ENCODE data around the gene RAB19. TPM values are rescaled to one million over a fixed set of nuclear protein-coding genes. Genes with fewer than 3 reads are reported as not detected.

Gene RAB19
- total and polyA plus RNA-seq, 2 of the 8 experiments (the other 6 are each of a cell fraction or from before 2014, with no cell fraction given): 9.8 to 11.0 TPM

DNA sequence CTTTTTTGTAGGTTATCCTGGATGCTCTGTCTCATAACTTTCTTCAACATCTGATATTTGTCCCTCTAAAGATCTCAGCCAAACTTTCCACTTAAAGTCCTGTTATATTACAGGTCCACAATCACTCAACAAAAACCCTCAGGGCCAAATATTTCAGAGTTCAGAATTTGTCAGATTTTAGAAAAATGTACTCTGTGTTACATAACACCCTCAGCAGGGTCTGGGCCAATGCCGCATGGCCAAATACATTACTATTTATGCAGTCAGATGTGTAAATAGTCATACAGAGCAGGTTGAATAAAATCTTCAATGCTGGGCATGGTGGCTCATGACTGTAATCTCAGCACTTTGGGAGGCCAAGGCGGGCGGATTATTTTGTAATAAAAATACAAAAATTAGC is 11.5 kb downstream of the RAB19 start:
- no peak overlapping the region for H3K4ac ChIP-seq (replicated peaks; ENCODE audit: insufficient read length, low read depth, low read length)
- no peaks in the 10 kb centered on the region for H3K79me1 ChIP-seq (ENCODE audit: low read depth, low read length)
- no peak overlapping the region for H3K27ac ChIP-seq (ENCODE audit: low read depth, low read length)
- no peak overlapping the region for H2BK12ac ChIP-seq (ENCODE audit: low read depth, low read length)
- no peak overlapping the region for H2AFZ ChIP-seq (ENCODE audit: low read length)
- no peak overlapping the region for H2BK120ac ChIP-seq (replicated peaks; ENCODE audit: low read depth, low read length)
- H3K9ac ChIP-seq (replicated peaks in 1 of 4; ENCODE audit: extremely low read depth in 1 of 4, low read depth in 3 of 4, low read length in 3 of 4): no peak overlapping the region
- no peak overlapping the region for H2BK20ac ChIP-seq (ENCODE audit: low read length)
- ChIA-PET POLR2A (ENCODE audit: partially characterized antibody) (no interaction called here), CTCF (ENCODE audit: partially characterized antibody) (interaction anchor here (1.2 kb wide), 2 partner anchors 13 to 31 kb away, joined by 3 read pairs; no protein-coding TSS in a partner anchor)
- H4K91ac ChIP-seq (replicated peaks; ENCODE audit: insufficient read length, low read length): no peak overlapping the region
- no peak overlapping the region for H3K4me2 ChIP-seq (ENCODE audit: insufficient read depth in 1 of 2, low read depth in 2 of 2, low read length in 2 of 2)
- no peak overlapping the region for H3K23ac ChIP-seq (ENCODE audit: insufficient read length)
- no peaks in the 10 kb centered on the region for H3K27me3 ChIP-seq (replicated peaks in 1 of 4; ENCODE audit: control insufficient read depth in 3 of 4, extremely low read depth in 1 of 4, insufficient read depth in 3 of 4, low read length in 3 of 4)
- H2BK5ac ChIP-seq (ENCODE audit: low read depth, low read length): no peak overlapping the region
- H3K18ac ChIP-seq (ENCODE audit: extremely low read depth, low read length): no peak overlapping the region
- no peak overlapping the region for H2AK5ac ChIP-seq (ENCODE audit: low read depth, low read length)
- H3K23me2 ChIP-seq (ENCODE audit: low read depth, low read length): 0 out of 2 replicates have a peak, but pooled peaks cover under 1% of the 10 kb centered on the region
- H3K9me3 ChIP-seq (ENCODE audit: insufficient read depth in 2 of 2, low read depth in 1 of 2, low read length in 1 of 2): no peaks in the 10 kb centered on the region
- no peaks in the 10 kb centered on the region for H3K79me2 ChIP-seq (ENCODE audit: control insufficient read depth in 1 of 2, insufficient read depth in 2 of 2, low read length in 2 of 2)
- FAIRE-seq (no peak), DNase-seq (ENCODE audit: low read depth in 1 of 2, low spot score in 2 of 2) (no peak)
- TF ChIP-seq MAFK (IDR thresholded peaks at IDR 0.05; ENCODE audit: low read depth, low read length): no peak
- TF ChIP-seq YY1 (IDR thresholded peaks at IDR 0.05; ENCODE audit: low read depth, low read length): no peak
- no peak for TF ChIP-seq PHF8 (conservative IDR thresholded peaks at IDR 0.05; ENCODE audit: low read depth, low read length)
- no peak for TF ChIP-seq SRF (IDR thresholded peaks at IDR 0.05; ENCODE audit: low read depth, low read length)
- TF ChIP-seq SP2 (IDR thresholded peaks at IDR 0.05; ENCODE audit: low read length): no peak
- TF ChIP-seq RAD21 (IDR thresholded peaks at IDR 0.05 in 1 of 2, conservative IDR thresholded peaks at IDR 0.05 in 1 of 2; ENCODE audit: low read depth in 2 of 2, low read length in 2 of 2): no peak
- no peak for TF ChIP-seq CHD1 (IDR thresholded peaks at IDR 0.05; ENCODE audit: low read depth, low read length)
- no peak for TF ChIP-seq CBX5 (IDR thresholded peaks at IDR 0.05; ENCODE audit: low read depth, low read length)
- H4K8ac ChIP-seq (ENCODE audit: extremely low read depth, insufficient read depth, low read length): no peak overlapping the region
- H2BK15ac ChIP-seq (ENCODE audit: low read length): no peak overlapping the region
- WGBS, 2 experiments (ENCODE audit: extremely low coverage in 1 of 2, insufficient coverage in 1 of 2, insufficient read length in 1 of 2, insufficient replicate concordance in 2 of 2, low coverage in 1 of 2, low lambda C conversion rate in 2 of 2, missing lambda C conversion rate in 1 of 2): 91% methylated on average over 3 of the region's 3 CpGs; no CpG with 5 or more reads in 1 of the 2 experiments
- H3K4me1 ChIP-seq (replicated peaks in 1 of 4; ENCODE audit: control insufficient read depth in 3 of 4, insufficient read depth in 4 of 4, low read length in 3 of 4): no peaks in the 10 kb centered on the region
- no peak overlapping the region for H3K4me3 ChIP-seq (ENCODE audit: extremely low read depth in 1 of 4, insufficient read depth in 2 of 4, low read depth in 3 of 4, low read length in 4 of 4)
- H4K20me1 ChIP-seq (replicated peaks in 1 of 2; ENCODE audit: control insufficient read depth in 1 of 2, insufficient read depth in 2 of 2, low read length in 2 of 2): peaks cover 0 to 2% of the 10 kb centered on the region in 2 experiments
- no peak overlapping the region for H4K5ac ChIP-seq (ENCODE audit: insufficient read length, low read depth, low read length)
- no peak overlapping the region for H3K14ac ChIP-seq (ENCODE audit: insufficient read length)
- H3K36me3 ChIP-seq (ENCODE audit: control insufficient read depth in 2 of 4, insufficient read depth in 4 of 4, low read length in 3 of 4): peaks cover 0 to 3% (median 0%) of the 10 kb centered on the region in 4 experiments; a peak in 1 of 8 replicates
- H3K56ac ChIP-seq (replicated peaks; ENCODE audit: insufficient read length, low read depth, low read length): no peak overlapping the region

Measured in H1 (cell line).